ENCODE data around the gene IL36RN. TPM values are rescaled to one million over a fixed set of nuclear protein-coding genes. Genes with fewer than 3 reads are reported as not detected.
"Not testable (repeated sequence)": the region's sequence is repeated elsewhere in the genome, so short reads cannot be mapped to it uniquely, and the experiment has no call there.

The IL36RN gene
- polyA plus RNA-seq, 1 donor: not detected

- no peak for DNase-seq (ENCODE audit: low read depth)
These were observed 16.0 kb downstream of the IL36RN start for GRCh38 chr2:113075030-113075429.

DNA sequence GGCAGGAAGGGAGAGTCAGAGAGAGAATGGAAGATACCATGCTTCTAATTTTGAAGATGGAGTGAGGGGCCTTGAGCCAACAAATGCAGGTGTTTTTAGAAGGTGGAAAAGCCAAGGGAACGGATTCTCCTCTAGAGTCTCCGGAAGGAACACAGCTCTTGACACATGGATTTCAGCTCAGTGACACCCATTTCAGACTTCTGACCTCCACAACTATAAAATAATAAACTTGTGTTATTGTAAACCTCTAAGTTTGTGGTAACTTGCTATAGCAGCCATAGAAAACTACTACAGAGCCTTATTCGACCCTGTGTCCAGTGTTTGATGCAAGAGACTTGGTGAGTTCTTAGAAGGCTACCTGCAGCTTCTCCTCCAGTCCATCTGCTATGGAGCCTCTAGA, 16.6 kb downstream of the IL36RN start:
- no peak for DNase-seq (ENCODE audit: low read depth)

DNA sequence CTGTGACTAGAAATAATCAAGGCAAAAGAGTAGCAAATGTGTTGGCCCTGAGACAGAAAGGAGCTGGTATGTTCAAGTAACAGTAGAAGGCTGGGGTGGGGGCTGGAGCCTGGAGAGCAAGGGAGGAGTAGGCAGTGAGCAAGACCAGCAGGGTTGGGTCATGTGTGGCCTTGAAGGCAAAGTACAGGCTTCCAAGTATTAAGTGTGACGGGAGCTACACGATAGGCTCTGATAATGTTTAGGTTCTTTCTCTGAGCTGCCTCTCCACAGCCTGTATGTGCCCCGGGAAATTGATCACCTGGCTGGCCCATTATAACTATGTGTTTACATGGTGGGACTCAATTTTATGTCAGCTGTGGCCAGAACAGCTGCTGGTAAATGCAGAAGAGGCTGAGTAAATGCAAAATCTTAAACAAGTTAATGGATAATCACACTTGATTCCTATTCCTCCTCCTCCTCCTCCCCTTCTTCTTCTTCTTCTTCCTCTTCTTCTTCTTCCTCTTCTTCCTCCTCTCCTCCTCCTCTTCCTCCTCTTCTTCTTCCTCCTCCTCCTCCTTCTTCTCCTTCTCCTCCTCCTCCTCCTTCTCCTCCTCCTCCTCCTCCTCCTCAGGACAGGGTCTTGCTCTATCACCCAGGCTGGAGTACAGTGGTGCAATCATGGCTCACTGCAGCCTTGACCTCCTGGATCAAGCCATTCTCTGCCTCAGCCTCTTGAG, 18.1 kb downstream of the IL36RN start:
- DNase-seq (ENCODE audit: low read depth): no peak

DNA sequence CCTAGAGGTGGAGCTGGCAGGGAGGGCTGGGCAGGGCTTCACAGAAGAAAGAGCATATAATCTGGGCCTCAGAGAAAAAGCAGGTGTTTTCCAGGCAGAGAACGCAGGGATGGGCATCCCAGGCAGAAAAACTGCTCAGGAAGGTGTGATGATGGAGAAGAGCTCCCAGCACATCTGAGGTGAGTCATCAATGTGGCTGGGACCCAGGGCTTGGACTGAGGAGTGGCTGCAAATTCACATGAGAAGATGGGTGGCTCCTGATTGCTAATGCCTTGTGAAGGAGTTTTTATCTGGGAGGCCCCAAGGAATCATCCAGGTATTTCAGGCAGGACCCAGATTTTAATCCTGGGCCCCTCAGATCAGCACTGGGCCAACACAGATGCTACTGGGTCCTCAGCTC, 18.9 kb downstream of the IL36RN start:
- DNase-seq (ENCODE audit: low read depth): no peak

DNA sequence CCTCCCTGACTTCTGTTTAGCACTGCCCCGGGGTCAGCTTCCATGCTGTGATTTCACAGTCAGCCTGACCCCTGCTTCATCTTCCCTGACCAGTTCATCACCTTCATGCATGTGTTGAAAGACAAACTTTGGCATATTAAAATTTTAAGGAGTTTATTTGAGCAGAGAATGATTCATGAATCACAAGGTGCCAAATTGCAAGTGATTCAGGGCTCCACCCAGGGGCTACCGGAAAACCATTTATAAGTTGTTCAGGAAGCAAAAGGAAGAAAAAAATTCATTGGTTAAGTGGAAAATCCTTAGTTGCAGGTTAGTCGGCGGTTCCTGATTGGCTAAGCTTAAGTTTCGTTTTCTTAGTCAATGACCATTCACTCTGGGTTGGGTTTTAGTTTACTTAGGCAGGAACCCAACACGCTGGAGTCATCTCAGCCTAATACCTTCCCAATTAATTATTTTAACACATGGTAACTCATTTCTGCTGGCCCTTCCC, 19.4 kb downstream of the IL36RN start:
- DNase-seq (ENCODE audit: low read depth): no peak

DNA sequence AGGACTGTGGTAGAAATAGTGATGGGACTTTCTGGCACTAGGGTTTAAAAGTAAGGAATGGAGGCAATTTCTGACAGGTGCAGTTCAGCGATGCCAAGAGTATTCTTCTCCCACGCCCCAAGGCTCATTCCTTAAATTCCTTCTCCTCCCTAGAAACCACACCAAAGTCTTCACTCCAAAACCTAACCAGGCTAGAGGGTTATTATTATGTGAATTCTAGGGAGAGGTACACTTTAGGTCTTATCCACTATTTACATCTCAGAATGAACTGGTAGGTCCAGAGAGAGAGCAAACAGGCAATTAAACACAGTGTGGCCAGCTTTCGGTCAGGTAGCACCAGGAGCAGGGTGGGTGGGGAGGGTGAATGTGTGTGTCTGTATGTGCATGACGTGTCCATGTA, 20.1 kb downstream of the IL36RN start:
- DNase-seq (ENCODE audit: low read depth): no peak

- DNase-seq (ENCODE audit: low read depth): no peak
These were observed 21.1 kb downstream of the IL36RN start for GRCh38 chr2:113080134-113080533.

GRCh38 chr2:113081488-113082210, 22.7 kb downstream of the IL36RN start:
- DNase-seq (ENCODE audit: low read depth): no peak

DNA sequence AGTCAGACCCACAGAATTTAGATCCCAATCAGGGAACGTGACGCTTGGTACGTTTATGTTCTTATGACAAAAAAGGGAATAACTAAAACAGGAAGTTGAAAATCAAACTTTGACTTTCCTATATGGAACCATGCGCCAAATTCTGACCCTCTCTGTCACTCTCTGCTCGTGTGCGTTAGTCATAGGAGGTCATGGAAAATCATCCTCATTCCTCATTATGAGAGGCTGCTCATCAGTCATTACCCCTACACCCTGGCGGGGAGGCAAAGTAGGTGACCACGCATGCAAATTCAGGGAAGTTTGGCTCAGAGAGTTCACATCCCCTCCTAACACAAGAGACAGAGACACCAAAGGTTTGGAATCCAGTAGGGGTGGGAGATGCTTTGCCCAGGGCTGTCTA, 24.3 kb downstream of the IL36RN start:
- no peak for DNase-seq (ENCODE audit: low read depth)

- DNase-seq (ENCODE audit: low read depth): no peak
These were observed 25.4 kb downstream of the IL36RN start for GRCh38 chr2:113084249-113085000.

- no peak for DNase-seq (ENCODE audit: low read depth)
These were observed 26.5 kb downstream of the IL36RN start for GRCh38 chr2:113085542-113085941.

- no peak for DNase-seq (ENCODE audit: low read depth)
These were observed 29.4 kb downstream of the IL36RN start for GRCh38 chr2:113088213-113088992.

DNA sequence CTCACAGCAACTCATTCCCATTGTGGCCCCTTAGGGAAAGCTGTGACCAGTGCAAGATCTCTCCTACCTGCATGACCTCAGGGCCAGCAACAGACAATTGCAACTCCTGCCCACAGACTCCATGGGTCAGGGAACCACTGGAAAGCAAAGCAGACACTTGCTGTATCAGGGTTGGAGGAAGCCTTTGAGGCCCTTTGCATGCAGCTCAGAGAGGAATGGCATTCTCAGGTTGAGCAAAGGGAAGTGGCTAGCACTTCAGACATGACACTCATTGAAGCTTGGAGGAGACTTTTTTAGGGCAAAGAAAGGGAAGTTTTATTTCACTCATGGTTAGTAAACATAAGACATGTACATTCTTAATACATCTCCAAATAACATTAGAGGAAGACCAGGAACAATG, 30.9 kb downstream of the IL36RN start:
- no peak for DNase-seq (ENCODE audit: low read depth)

DNA sequence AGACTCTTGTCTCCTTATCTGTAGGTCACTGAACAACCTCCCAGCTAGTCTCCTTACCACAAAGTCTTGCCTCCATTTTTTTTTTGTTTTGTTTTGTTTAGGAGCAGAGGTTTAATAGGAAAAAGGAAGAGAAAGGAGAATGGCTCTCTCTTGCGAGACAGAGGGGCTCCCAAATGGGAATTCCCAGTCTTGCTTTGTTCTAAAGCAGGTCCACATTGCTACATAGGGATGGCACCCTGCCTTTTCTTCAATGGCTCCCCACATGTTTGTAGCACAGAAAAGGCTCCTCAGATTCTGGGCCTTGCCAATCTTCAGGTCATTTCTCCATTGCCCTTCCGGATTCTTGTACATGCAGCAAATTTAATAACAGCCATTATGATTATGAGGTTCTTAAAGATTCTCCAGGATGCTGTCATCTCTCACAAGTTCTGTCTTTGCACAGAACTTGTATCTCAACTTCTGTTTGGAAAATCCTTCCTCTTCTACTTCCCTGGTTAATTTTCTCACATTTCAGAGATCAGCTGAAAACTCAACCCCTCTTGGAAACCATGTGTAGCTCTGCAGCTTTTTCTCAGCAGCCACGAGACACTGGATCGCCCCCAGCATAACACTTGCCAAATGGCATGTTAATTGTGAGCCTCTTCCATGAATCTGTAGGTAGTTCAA, 32.4 kb downstream of the IL36RN start:
- no peak for DNase-seq (ENCODE audit: low read depth)

- DNase-seq (ENCODE audit: low read depth): no peak
These were observed 34.0 kb downstream of the IL36RN start for GRCh38 chr2:113092864-113093612.

- no peak for DNase-seq (ENCODE audit: low read depth)
These were observed 34.6 kb downstream of the IL36RN start for GRCh38 chr2:113093613-113093977.

GRCh38 chr2:113096306-113096705, 37.3 kb downstream of the IL36RN start:
- DNase-seq (ENCODE audit: low read depth): not testable (repeated sequence)

DNA sequence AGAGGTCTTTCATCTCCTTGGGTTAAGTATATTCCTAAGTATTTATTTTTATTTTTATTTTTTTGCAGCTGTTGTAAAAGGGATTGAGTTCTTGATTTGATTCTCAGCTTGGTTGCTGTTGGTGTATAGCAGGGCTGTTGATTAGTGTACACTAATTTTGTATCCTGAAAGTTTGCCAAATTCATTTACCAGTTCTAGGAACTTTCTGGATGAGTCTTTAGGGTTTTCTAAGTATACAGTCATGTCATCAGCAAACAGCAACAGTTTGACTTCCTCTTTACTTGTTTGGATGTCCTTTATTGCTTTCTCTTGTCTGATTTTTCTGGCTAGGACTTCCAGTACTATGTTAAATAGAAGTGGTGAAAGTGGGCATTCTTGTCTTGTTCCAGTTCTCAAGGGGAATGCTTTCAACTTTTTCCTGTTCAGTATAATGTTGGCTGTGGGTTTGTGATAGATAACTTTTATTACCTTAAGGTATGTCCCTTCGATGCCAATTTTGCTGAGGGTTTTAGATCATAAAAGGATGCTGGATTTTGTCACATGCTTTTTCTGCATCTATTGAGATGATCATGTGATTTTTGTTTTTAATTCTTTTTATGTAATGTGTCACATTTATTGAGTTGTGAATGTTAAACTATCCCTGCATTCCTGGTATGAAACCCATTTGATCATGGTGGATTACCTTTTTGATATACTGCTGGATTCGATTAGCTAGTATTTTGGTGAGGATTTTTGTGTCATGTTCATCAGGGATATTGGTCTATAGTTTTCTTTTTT, 38.0 kb downstream of the IL36RN start:
- DNase-seq (ENCODE audit: low read depth): not testable (repeated sequence)

- DNase-seq (ENCODE audit: low read depth): no peak
These were observed 39.0 kb downstream of the IL36RN start for GRCh38 chr2:113098041-113098440.

DNA sequence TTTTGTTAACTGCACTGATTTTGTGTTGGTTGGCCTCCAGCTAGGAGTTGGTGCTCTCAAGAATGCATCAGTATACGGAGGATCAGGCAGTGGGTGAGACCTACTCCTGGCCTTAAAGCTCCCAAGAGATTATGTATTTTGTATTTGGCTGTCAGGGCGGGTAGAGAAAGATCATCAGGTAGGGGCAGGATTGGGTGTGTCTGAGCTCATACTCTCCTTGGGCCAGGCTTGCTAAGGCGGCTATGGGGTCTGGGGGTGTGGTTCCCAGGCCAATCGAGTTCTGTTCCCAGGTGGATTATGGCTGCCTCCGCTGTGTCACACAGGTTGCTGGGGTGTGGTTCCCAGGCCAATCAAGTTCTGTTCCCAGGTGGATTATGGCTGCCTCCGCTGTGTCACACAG, 39.5 kb downstream of the IL36RN start:
- DNase-seq (ENCODE audit: low read depth): no peak

All from forelimb muscle (tissue), 1 donor.